NCI-H2227 treated with DMSO at 0.1 percent for 48 hours (cell line): ENCODE data around the gene COPS7B.
A peak's percentile ranks its signal among the peaks of the same experiment; 100 is the strongest.
"Not testable (repeated sequence)": the region's sequence is repeated elsewhere in the genome, so short reads cannot be mapped to it uniquely, and the experiment has no call there.

Experiments
- DNase-seq: peaks from one replicate; lab custom pipeline; 2025; lab: John Stamatoyannopoulos, UW

The COPS7B gene

GRCh38 chr2:231786177-231786916 lies at the start of gene COPS7B:
COPS7B (plus strand) TSS chr2:231786445; CDS start chr2:231788571, 2,126 bp downstream.
- peak; percentile 83 for DNase-seq

DNA sequence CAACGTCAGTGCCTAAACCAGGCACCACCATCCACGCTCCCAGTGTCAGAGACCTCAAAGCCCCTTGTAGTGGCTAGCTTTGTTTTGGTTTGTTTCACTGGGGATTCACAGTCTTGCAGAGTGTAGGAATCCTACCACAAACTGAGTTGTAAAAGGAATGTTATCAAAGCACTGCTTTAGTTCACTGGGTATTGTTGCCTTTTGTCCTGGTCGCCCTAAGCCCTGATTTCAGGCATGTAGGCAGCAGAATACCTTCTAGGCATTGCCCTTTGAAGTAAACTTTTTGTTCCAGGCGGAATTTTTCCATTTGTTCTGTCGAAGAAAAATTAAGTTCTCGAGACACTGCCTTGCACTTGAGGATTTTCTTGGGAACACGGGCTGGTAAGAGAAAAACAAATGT lies 48.5 kb upstream of the COPS7B start:
- DNase-seq: no peak

- DNase-seq: no peak
Measured at GRCh38 chr2:231743376-231744116, 42.7 kb upstream of the COPS7B start.

DNA sequence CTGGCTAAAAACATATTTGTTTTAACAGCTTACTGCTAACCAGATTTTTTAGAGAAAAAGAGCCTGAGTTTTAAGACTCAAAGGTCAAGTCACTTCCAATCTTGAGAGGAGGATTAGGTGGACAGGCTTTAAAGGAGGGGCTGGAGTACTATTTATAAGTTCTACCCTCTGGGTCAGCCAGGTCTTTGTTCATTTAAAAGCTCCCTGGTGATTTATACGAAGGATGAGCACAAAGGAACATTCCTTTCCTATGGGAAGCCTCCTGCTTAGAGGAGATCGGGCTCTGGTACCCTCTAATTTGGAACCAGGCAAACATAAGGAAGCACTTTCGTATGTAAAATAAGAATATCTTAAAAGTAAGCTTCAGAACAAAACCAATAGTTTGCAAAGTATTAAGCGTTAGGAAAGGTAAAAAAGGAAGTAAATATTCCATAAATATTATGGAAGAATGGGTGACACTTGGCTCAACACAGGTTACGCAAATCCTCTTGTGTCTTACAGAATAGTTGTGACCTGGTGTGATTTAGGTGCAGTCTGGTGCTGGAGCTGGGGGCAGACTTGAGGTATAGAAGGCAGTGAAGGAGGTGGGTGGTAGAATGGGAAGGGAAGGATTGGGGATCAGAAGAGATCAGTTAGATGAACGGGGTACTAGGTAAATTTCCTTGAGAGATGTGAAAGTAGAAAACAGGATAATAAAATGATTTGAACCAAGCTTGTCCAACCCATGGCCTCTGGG lies 40.8 kb upstream of the COPS7B start:
- DNase-seq: no peak

GRCh38 chr2:231748153-231748896 lies 37.9 kb upstream of the COPS7B start:
- not testable (repeated sequence) for DNase-seq

- not testable (repeated sequence) for DNase-seq
Measured at GRCh38 chr2:231749016-231749415, 37.2 kb upstream of the COPS7B start.

- no peak for DNase-seq
Measured at GRCh38 chr2:231751042-231751815, 35.0 kb upstream of the COPS7B start.

DNA sequence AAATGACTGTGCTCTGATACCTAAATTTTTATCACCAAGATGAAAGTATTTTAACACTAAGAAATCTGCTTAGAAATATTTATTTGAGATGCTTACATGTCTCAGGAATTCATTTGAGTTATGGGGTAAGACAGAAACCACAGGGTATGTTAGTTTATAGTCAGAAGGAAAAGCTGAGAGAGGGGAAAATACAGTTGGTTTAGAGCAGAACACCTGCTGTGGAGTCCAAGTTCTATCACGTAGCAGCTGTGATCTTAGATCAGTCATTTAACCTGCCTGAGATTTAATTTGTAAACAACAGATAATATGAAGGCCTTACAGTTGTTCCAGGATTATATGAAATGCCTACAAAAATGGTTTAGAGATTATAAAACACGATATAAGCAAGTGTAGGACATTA lies 34.2 kb upstream of the COPS7B start:
- DNase-seq: no peak

GRCh38 chr2:231761735-231762134 lies 24.5 kb upstream of the COPS7B start:
- DNase-seq: no peak

- no peak for DNase-seq
Measured at GRCh38 chr2:231764124-231764523, 22.1 kb upstream of the COPS7B start.

DNA sequence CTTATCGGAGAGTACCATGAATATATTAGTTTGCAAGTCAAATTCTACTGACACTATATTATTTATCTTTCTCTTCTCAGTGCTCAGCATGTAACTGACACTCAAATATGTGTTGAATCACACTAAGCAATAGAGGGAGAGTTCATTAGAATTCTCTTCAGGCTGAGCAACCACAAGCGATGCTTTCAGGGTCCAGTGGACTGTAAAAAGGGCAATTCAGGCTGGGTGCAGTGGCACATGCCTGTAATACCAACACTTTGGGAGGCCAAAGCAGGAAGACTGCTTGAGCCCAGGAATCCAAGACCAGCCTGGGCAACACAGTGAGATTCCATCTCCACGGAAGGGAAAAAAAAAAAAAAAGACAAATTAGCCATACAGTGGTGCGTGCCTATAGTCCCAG lies 21.5 kb upstream of the COPS7B start:
- no peak for DNase-seq

DNA sequence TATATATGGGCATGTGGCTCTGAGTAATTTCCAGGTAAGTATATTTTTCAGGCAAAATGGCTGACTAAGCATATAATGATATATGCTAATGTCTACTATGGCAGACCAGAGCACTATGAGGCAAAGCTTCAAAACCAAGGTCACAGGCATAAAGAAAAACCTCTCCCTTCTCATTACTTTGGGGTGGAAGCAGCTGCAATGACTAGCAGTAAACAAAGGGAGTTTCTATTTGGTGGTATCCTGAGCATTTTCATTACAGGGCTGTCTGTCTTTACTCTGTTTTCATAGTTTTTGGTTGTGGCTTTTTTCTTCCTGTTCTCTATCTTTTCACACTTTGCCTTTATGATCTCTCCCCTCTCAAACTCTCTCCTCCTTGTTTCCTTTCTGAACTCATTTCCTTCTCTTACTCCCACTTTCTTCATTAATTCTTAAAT lies 20.7 kb upstream of the COPS7B start:
- DNase-seq: peak; percentile 9

DNA sequence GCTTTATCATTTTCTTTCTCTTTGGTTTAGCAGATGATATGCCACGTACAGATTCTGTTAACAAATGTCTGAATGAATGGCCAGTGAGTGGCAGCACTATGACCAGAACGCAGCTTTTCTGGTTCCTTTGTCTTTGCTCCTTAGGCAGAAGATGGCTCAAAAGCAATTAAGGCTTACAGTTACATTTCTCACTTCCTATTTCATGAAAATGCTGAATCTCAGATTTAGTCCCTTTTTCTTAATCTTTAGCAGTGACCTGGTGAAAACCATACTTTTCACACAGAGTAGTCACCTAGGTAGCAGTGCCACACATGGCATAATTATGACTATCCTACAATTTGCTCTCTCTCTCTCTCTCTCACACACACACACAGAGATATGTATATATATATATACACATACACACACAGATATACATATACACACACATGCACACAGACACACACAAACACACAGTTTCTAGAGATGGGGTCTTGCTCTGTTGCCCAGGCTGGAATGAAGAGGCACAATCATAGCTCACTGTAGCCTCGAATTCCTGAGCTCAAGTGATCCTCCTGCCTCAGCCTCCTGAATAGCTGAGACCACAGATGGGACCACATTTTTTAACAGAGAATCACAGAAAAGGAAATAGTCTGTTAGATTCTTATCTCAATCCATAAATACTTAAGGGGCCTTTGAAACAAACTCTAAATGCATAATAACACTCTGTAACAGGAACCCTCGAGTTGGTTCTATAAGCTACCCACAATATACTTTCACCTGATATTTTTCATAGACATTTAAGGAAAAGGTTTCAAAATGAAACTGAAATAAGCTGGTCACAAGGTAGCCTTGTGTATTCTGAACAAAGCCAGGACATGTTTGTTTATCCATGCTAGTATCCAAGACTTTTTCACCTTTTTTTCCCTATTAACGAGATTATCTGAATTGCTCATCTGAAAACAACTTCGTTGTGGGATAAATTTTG lies 16.8 kb upstream of the COPS7B start:
- no peak for DNase-seq

DNA sequence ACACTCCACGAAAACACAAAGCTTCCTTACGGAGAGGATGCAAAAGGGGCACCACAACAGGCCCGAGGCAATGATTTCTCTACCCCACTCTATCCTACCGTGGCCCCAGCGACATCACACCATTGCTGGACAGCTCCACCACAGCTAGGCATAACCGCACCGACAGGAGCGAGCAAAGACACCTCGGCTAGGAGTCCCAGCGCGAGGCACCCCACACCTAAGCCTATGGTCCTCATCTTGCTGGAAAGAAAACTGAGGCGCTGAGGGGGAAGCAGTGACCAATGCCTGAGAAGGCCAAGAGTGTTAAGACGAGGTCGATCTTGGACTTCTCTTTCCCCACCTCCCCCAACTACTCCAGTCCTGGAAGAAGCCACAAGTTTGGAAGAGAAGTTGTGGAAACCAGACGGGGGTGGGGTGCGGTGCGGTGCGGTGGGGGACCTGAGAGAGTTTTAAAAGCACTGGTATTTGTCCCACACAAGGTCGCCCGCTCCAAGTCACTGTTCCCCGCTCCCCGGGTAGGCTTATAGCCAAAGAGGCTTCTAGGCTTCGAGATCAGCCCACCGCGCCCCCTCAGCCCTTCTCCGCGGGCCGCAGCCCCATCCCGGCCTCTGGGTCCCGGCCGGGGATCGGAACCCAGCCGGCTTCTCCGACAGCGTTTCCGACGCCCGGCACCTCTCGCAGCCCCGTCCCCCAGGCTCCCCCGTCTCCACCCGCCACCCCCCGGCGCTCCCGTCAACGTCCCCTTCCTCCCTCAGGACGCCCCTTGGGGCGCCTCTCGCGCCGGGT lies 5.9 kb upstream of the COPS7B start:
- no peak for DNase-seq

- DNase-seq: peak; percentile 98
Measured at GRCh38 chr2:231780909-231781797, 5.1 kb upstream of the COPS7B start, which contains the start of gene PDE6D. PDE6D (minus strand) TSS chr2:231781282; CDS start chr2:231781114, 168 bp downstream.

- DNase-seq: peak; percentile 74
Measured at GRCh38 chr2:231781798-231782726, 4.2 kb upstream of the COPS7B start.

DNA sequence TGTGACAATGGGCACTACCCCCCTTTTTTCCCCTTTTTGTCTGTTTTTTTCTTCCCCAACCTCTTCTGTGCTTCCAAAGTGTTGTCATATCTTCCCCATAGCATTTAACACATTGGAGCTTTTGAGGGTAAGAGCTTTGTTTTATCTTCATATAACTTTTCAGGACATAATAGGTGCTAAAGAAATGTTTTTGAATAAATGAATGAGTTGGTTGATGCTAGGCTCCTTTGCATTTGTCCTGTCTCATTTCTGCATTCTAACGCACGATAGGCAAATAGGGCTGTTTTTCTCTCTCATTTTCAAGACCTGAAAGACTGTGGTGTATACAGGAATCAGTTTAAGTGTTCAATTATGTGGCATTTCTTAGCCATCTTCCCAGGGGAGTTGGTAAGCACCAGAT lies 832 bp upstream of the COPS7B start:
- DNase-seq: no peak
